CD8-positive, alpha-beta memory T cell (primary cell): Measurements from ENCODE around the gene TTC28. TPM values are rescaled to one million over a fixed set of nuclear protein-coding genes. Genes with fewer than 3 reads are reported as not detected.
"Not testable (repeated sequence)": the region's sequence is repeated elsewhere in the genome, so short reads cannot be mapped to it uniquely, and the experiment has no call there.

Experiments used
- CTCF ChIA-PET: fragments of 350-600 bp; sonication (Branson Sonifier 250); formaldehyde crosslinking; loops from one replicate; lab custom pipeline; 2021; ENCODE audit warnings: antibody characterized with exemption; lab: Charles Lee
- POLR2A ChIA-PET: fragments of 350-600 bp; sonication (Branson Sonifier 250); formaldehyde crosslinking; loops from one replicate; lab custom pipeline; 2021; ENCODE audit warnings: antibody characterized with exemption; lab: Charles Lee
- DNase-seq, 5 donors: peaks; one replicate each; pipeline versions ENCODE4 v3.0.0 to v3.0.0-alpha.2; 2020 to 2022; ENCODE audit warnings: mixed read lengths in 1 of 5
- H3K27ac ChIP-seq: one replicate; pipeline ENCODE4 v1.7.0; 2013; ENCODE audit warnings: low read depth, mild to moderate bottlenecking, low read length, moderate library complexity
- H3K27me3 ChIP-seq: 2 replicates; pipeline ENCODE4 v1.7.0; 2013; ENCODE audit warnings: low read length, mild to moderate bottlenecking; ENCODE audit not compliant: insufficient read depth, poor library complexity, severe bottlenecking
- H3K36me3 ChIP-seq: 2 replicates; pipeline ENCODE4 v1.7.0; 2013; ENCODE audit warnings: mild to moderate bottlenecking, low read length, moderate library complexity; ENCODE audit not compliant: insufficient read depth
- H3K4me1 ChIP-seq: 2 replicates; pipeline ENCODE4 v1.7.0; 2013; ENCODE audit warnings: mild to moderate bottlenecking, low read length, moderate library complexity; ENCODE audit not compliant: insufficient read depth
- H3K4me3 ChIP-seq: 2 replicates; pipeline ENCODE4 v1.7.0; 2013; ENCODE audit warnings: mild to moderate bottlenecking, low read length
- H3K9me3 ChIP-seq: 2 replicates; pipeline ENCODE4 v1.7.0; 2013; ENCODE audit warnings: mild to moderate bottlenecking, low read length
- H3K27ac Mint-ChIP-seq, 8 donors: one replicate each; pipeline ENCODE4 v1.8.0; 2020 to 2021; ENCODE audit warnings: mixed read lengths in 8 of 8, mild to moderate bottlenecking in 6 of 8, inconsistent platforms in 3 of 8, moderate library complexity in 3 of 8
- H3K27me3 Mint-ChIP-seq, 2 donors: one replicate each; pipeline ENCODE4 v1.8.0; 2020 to 2021; ENCODE audit warnings: mixed read lengths in 2 of 2, mild to moderate bottlenecking in 1 of 2, moderate library complexity in 1 of 2
- H3K36me3 Mint-ChIP-seq, 3 donors: one replicate each; pipeline ENCODE4 v1.8.0; 2020 to 2021; ENCODE audit warnings: mixed read lengths in 3 of 3, inconsistent platforms in 1 of 3, mild to moderate bottlenecking in 1 of 3
- H3K4me1 Mint-ChIP-seq, 3 donors: one replicate each; pipeline ENCODE4 v1.8.0; 2020 to 2021; ENCODE audit warnings: mixed read lengths in 3 of 3, inconsistent platforms in 1 of 3, mild to moderate bottlenecking in 1 of 3
- H3K4me3 Mint-ChIP-seq, 7 donors: one replicate each; pipeline ENCODE4 v1.8.0; 2020 to 2021; ENCODE audit warnings: mixed read lengths in 7 of 7, mild to moderate bottlenecking in 6 of 7, moderate library complexity in 4 of 7, inconsistent platforms in 2 of 7
- H3K9me3 Mint-ChIP-seq, 5 donors: one replicate each; pipeline ENCODE4 v1.8.0; 2020 to 2022; ENCODE audit warnings: mixed read lengths in 5 of 5, mild to moderate bottlenecking in 3 of 5, moderate library complexity in 2 of 5, inconsistent platforms in 1 of 5
- polyA plus RNA-seq: library from polyadenylated mRNA; unstranded; fragments of 300-500 nt; fragmentation: Illumina TruSeq; gene quantifications from one replicate; pipeline ENCODE4 v1.2.3, GENCODE V29; 2021
- total RNA-seq, 2 experiments: library from RNA; stranded (reverse); gene quantifications; one replicate each; pipeline ENCODE4 v1.2.3, GENCODE V29; 2021

The TTC28 gene
- total and polyA plus RNA-seq, 3 experiments from 2014 or later, result 0.24 to 0.60 (median 0.51) TPM

GRCh38 chr22:28094771-28095170, 584.9 kb downstream of the TTC28 start:
- POLR2A ChIA-PET, result no interaction called here
- DNase-seq, result no peak
- H3K36me3 Mint-ChIP-seq, result peaks cover 0 to 1% (median 0%) of the 10 kb centered on the region in 3 donors
- Histone ChIP-seq H3K4me3 (no peak overlapping the region), H3K27me3 (no peaks in the 10 kb centered on the region), H3K9me3 (no peaks in the 10 kb centered on the region), H3K36me3 (no peaks in the 10 kb centered on the region), H3K4me1 (no peaks in the 10 kb centered on the region), H3K27ac (no peak overlapping the region)
- H3K4me1 Mint-ChIP-seq, result no peaks in the 10 kb centered on the region
- CTCF ChIA-PET, result no interaction called here
- H3K27ac Mint-ChIP-seq, result no peak overlapping the region
- no peaks in the 10 kb centered on the region for H3K9me3 Mint-ChIP-seq
- H3K27me3 Mint-ChIP-seq, result peaks cover 0 to 5% of the 10 kb centered on the region in 2 donors
- H3K4me3 Mint-ChIP-seq, result no peak overlapping the region

- ChIA-PET CTCF (no interaction called here), POLR2A (no interaction called here)
- Histone ChIP-seq H3K4me1 (no peaks in the 10 kb centered on the region), H3K36me3 (no peaks in the 10 kb centered on the region), H3K27ac (no peak overlapping the region), H3K9me3 (no peaks in the 10 kb centered on the region), H3K4me3 (no peak overlapping the region), H3K27me3 (no peaks in the 10 kb centered on the region)
- Mint-ChIP-seq H3K27ac (no peak overlapping the region), H3K27me3 (peaks cover 0 to 5% of the 10 kb centered on the region in 2 donors), H3K4me3 (no peak overlapping the region), H3K9me3 (no peaks in the 10 kb centered on the region), H3K4me1 (no peaks in the 10 kb centered on the region), H3K36me3 (peaks cover 0 to under 1% (median 0%) of the 10 kb centered on the region in 3 donors)
- no peak for DNase-seq
Observed at GRCh38 chr22:28093711-28094110, 585.9 kb downstream of the TTC28 start.

GRCh38 chr22:28091486-28091885, 588.2 kb downstream of the TTC28 start:
- no peak for DNase-seq
- no peaks in the 10 kb centered on the region for H3K4me1 Mint-ChIP-seq
- Histone ChIP-seq H3K4me3 (no peak overlapping the region), H3K27ac (no peak overlapping the region), H3K4me1 (no peaks in the 10 kb centered on the region), H3K9me3 (no peaks in the 10 kb centered on the region), H3K36me3 (no peaks in the 10 kb centered on the region), H3K27me3 (no peaks in the 10 kb centered on the region)
- H3K27me3 Mint-ChIP-seq, result peaks cover 0 to 5% of the 10 kb centered on the region in 2 donors
- ChIA-PET CTCF (no interaction called here), POLR2A (no interaction called here)
- no peak overlapping the region for H3K4me3 Mint-ChIP-seq
- no peaks in the 10 kb centered on the region for H3K9me3 Mint-ChIP-seq
- H3K36me3 Mint-ChIP-seq, result no peaks in the 10 kb centered on the region
- H3K27ac Mint-ChIP-seq, result no peak overlapping the region

GRCh38 chr22:28089541-28089940, 590.1 kb downstream of the TTC28 start:
- H3K4me1 ChIP-seq, H3K4me1 Mint-ChIP-seq, H3K36me3 Mint-ChIP-seq, CTCF ChIA-PET, POLR2A ChIA-PET, H3K9me3 Mint-ChIP-seq, H3K9me3 ChIP-seq, H3K27ac Mint-ChIP-seq, H3K27ac ChIP-seq, H3K27me3 ChIP-seq, H3K4me3 ChIP-seq, DNase-seq, H3K36me3 ChIP-seq, H3K4me3 Mint-ChIP-seq: not testable (repeated sequence)
- H3K27me3 Mint-ChIP-seq, result peaks cover 7 to 14% of the 10 kb centered on the region in 2 donors

- no peak overlapping the region for H3K27ac ChIP-seq
- H3K4me1 ChIP-seq, result no peaks in the 10 kb centered on the region
- CTCF ChIA-PET, result no interaction called here
- no peaks in the 10 kb centered on the region for H3K36me3 Mint-ChIP-seq
- H3K27ac Mint-ChIP-seq, result no peak overlapping the region
- H3K4me3 Mint-ChIP-seq, result no peak overlapping the region
- POLR2A ChIA-PET, result no interaction called here
- H3K27me3 ChIP-seq, result no peaks in the 10 kb centered on the region
- H3K9me3 Mint-ChIP-seq, result no peaks in the 10 kb centered on the region
- no peaks in the 10 kb centered on the region for H3K4me1 Mint-ChIP-seq
- H3K4me3 ChIP-seq, result no peak overlapping the region
- H3K27me3 Mint-ChIP-seq, result peaks cover 5 to 12% of the 10 kb centered on the region in 2 donors
- no peaks in the 10 kb centered on the region for H3K9me3 ChIP-seq
- no peak for DNase-seq
- H3K36me3 ChIP-seq, result no peaks in the 10 kb centered on the region
Observed at GRCh38 chr22:28077166-28077565, 602.5 kb downstream of the TTC28 start.

GRCh38 chr22:28075358-28075981, 604.2 kb downstream of the TTC28 start:
- H3K9me3 Mint-ChIP-seq, result peaks cover 0 to 2% (median 0%) of the 10 kb centered on the region in 5 donors
- H3K4me1 ChIP-seq, result no peaks in the 10 kb centered on the region
- peaks cover 11% of the 10 kb centered on the region in 2 donors for H3K27me3 Mint-ChIP-seq
- H3K4me3 ChIP-seq, result no peak overlapping the region
- POLR2A ChIA-PET, result no interaction called here
- H3K36me3 ChIP-seq, result no peaks in the 10 kb centered on the region
- no peak overlapping the region for H3K27ac ChIP-seq
- no peaks in the 10 kb centered on the region for H3K9me3 ChIP-seq
- H3K27me3 ChIP-seq, result no peaks in the 10 kb centered on the region
- no peaks in the 10 kb centered on the region for H3K4me1 Mint-ChIP-seq
- no peak overlapping the region for H3K4me3 Mint-ChIP-seq
- H3K36me3 Mint-ChIP-seq, result peaks cover 0 to 5% (median 0%) of the 10 kb centered on the region in 3 donors
- CTCF ChIA-PET, result no interaction called here
- DNase-seq, result no peak
- H3K27ac Mint-ChIP-seq, result peak overlapping the region in 1 of 8 donors; percentile 16

GRCh38 chr22:28074526-28074925, 605.1 kb downstream of the TTC28 start:
- Histone ChIP-seq H3K27me3 (no peaks in the 10 kb centered on the region), H3K36me3 (no peaks in the 10 kb centered on the region), H3K9me3 (no peaks in the 10 kb centered on the region), H3K4me1 (no peaks in the 10 kb centered on the region), H3K27ac (no peak overlapping the region), H3K4me3 (no peak overlapping the region)
- POLR2A ChIA-PET, result no interaction called here
- Mint-ChIP-seq H3K4me1 (no peaks in the 10 kb centered on the region), H3K4me3 (no peak overlapping the region), H3K9me3 (peaks cover 0 to 2% (median 0%) of the 10 kb centered on the region in 5 donors), H3K36me3 (peaks cover 0 to 5% (median 0%) of the 10 kb centered on the region in 3 donors), H3K27ac (no peak overlapping the region), H3K27me3 (peaks cover 11 to 17% of the 10 kb centered on the region in 2 donors)
- CTCF ChIA-PET, result no interaction called here
- no peak for DNase-seq

GRCh38 chr22:28072066-28072465, 607.6 kb downstream of the TTC28 start:
- Histone ChIP-seq H3K36me3 (no peaks in the 10 kb centered on the region), H3K27me3 (no peaks in the 10 kb centered on the region), H3K9me3 (no peaks in the 10 kb centered on the region), H3K27ac (no peak overlapping the region), H3K4me3 (no peak overlapping the region), H3K4me1 (no peaks in the 10 kb centered on the region)
- H3K27me3 Mint-ChIP-seq, result peaks cover 13 to 29% of the 10 kb centered on the region in 2 donors
- ChIA-PET POLR2A (no interaction called here), CTCF (no interaction called here)
- H3K4me1 Mint-ChIP-seq, result no peaks in the 10 kb centered on the region
- peaks cover 0 to 5% (median 0%) of the 10 kb centered on the region in 3 donors for H3K36me3 Mint-ChIP-seq
- H3K4me3 Mint-ChIP-seq, result no peak overlapping the region
- no peak overlapping the region for H3K27ac Mint-ChIP-seq
- DNase-seq, result no peak
- peaks cover 0 to 2% (median 0%) of the 10 kb centered on the region in 5 donors for H3K9me3 Mint-ChIP-seq
